WTC11 (cell line): ENCODE measurements around the gene PPP3R1.

Experiments
- ATF6 ChIP-seq: sonication (generic); formaldehyde crosslinking; IDR thresholded peaks from 2 replicates; pipeline ENCODE4 v1.8.1; 2023; ENCODE audit warnings: mild to moderate bottlenecking, missing genetic modification reagents
- E2F5 ChIP-seq: sonication (generic); formaldehyde crosslinking; IDR thresholded peaks from 2 replicates; pipeline ENCODE4 v1.8.1; 2022; ENCODE audit warnings: mild to moderate bottlenecking, moderate library complexity, missing genetic modification reagents
- KAT7 ChIP-seq: sonication (generic); formaldehyde crosslinking; IDR thresholded peaks from 2 replicates; pipeline ENCODE4 v1.8.1; 2023; ENCODE audit warnings: missing genetic modification reagents, mild to moderate bottlenecking, borderline replicate concordance
- ZNF121 ChIP-seq: sonication (generic); formaldehyde crosslinking; IDR thresholded peaks from 2 replicates; pipeline ENCODE4 v1.8.0; 2023; ENCODE audit warnings: missing genetic modification reagents
- ZNF232 ChIP-seq: sonication (generic); formaldehyde crosslinking; IDR thresholded peaks from 2 replicates; pipeline ENCODE4 v1.8.0; 2022; ENCODE audit warnings: mild to moderate bottlenecking, missing genetic modification reagents
- TF ChIP-seq, protein P1 (sequence below): fragments of 200-600 bp; IDR thresholded peaks from 2 replicates; pipeline ENCODE4 v1.8.0; 2022; ENCODE audit warnings: antibody characterized with exemption

DNA sequence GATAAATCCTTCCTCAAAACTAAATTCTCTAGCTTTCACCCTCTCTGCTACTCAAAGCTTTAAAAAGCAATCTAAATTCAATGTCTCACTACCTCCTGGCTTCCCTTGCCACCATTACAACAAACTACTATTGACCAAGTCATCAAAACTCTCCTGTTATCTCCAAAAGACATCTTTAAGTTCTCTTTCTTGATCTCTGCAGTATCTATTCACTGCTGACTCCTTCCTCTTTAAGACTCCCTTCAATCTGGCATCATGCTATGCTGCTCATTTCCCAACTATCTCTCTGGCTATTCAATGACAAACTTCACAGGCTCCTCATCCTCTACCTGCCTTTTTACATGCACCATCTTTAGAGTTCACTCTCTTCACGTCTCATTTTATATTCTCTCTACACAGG, 5.9 kb downstream of the PPP3R1 start:
- TF ChIP-seq ZNF232 (CRISPR knock-in tag) (no peak), ATF6 (no peak), KAT7 (CRISPR knock-in tag) (no peak), E2F5 (CRISPR knock-in tag) (no peak), ZNF121 (CRISPR knock-in tag) (no peak)
- TF ChIP-seq, protein P1, sequence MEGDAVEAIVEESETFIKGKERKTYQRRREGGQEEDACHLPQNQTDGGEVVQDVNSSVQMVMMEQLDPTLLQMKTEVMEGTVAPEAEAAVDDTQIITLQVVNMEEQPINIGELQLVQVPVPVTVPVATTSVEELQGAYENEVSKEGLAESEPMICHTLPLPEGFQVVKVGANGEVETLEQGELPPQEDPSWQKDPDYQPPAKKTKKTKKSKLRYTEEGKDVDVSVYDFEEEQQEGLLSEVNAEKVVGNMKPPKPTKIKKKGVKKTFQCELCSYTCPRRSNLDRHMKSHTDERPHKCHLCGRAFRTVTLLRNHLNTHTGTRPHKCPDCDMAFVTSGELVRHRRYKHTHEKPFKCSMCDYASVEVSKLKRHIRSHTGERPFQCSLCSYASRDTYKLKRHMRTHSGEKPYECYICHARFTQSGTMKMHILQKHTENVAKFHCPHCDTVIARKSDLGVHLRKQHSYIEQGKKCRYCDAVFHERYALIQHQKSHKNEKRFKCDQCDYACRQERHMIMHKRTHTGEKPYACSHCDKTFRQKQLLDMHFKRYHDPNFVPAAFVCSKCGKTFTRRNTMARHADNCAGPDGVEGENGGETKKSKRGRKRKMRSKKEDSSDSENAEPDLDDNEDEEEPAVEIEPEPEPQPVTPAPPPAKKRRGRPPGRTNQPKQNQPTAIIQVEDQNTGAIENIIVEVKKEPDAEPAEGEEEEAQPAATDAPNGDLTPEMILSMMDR: no peak
